H1 (cell line): ENCODE data around the gene HS6ST3. TPM values are rescaled to one million over a fixed set of nuclear protein-coding genes. Genes with fewer than 3 reads are reported as not detected.

ENCODE experiments used
- CTCF ChIA-PET: fragments of 300-600 bp; sonication (Branson Sonifier 250); formaldehyde crosslinking; loops from one replicate; lab custom pipeline; 2021; ENCODE audit not compliant: partially characterized antibody; lab: Charles Lee
- POLR2A ChIA-PET: fragments of 300-600 bp; sonication (Branson Sonifier 250); formaldehyde crosslinking; loops from one replicate; lab custom pipeline; 2021; ENCODE audit warnings: inconsistent platforms; ENCODE audit not compliant: partially characterized antibody; lab: Charles Lee
- DNase-seq, 2 experiments: peaks; one replicate each; pipeline versions ENCODE4 v3.0.0 to v3.0.0-alpha.2; 2010 to 2022; ENCODE audit warnings: low spot score in 2 of 2, low read depth in 1 of 2, mixed read lengths in 1 of 2
- FAIRE-seq: peaks from 2 replicates; lab custom pipeline; 2011; peaks lifted over from hg19 to GRCh38; lab: Jason Lieb, UNC
- H2AFZ ChIP-seq: 2 replicates; pipeline ENCODE4 v1.8.1; 2012; ENCODE audit warnings: low read length, inconsistent platforms
- H2AK5ac ChIP-seq: 2 replicates; pipeline ENCODE4 v1.6.1; 2013; ENCODE audit warnings: low read depth, low read length
- H2BK120ac ChIP-seq: replicated peaks from 2 replicates; pipeline ENCODE3; 2013; ENCODE audit warnings: low read depth, low read length, inconsistent platforms
- H2BK12ac ChIP-seq: 2 replicates; pipeline ENCODE4 v1.6.1; 2013; ENCODE audit warnings: low read depth, low read length
- H2BK15ac ChIP-seq: 2 replicates; pipeline ENCODE4 v1.6.1; 2013; ENCODE audit warnings: low read length
- H2BK20ac ChIP-seq: 2 replicates; pipeline ENCODE4 v1.6.1; 2013; ENCODE audit warnings: low read length
- H2BK5ac ChIP-seq: 2 replicates; pipeline ENCODE4 v1.6.1; 2013; ENCODE audit warnings: low read depth, low read length
- H3K14ac ChIP-seq: 2 replicates; pipeline ENCODE4 v1.6.1; 2013; ENCODE audit warnings: inconsistent platforms; ENCODE audit not compliant: insufficient read length
- H3K18ac ChIP-seq: 2 replicates; pipeline ENCODE4 v1.6.1; 2013; ENCODE audit warnings: low read length; ENCODE audit errors: extremely low read depth
- H3K23ac ChIP-seq: 2 replicates; pipeline ENCODE4 v1.6.1; 2013; ENCODE audit warnings: inconsistent platforms; ENCODE audit not compliant: insufficient read length
- H3K23me2 ChIP-seq: 2 replicates; pipeline ENCODE4 v1.6.1; 2013; ENCODE audit warnings: low read depth, low read length
- H3K27ac ChIP-seq: 2 replicates; pipeline ENCODE4 v1.6.1; 2011; ENCODE audit warnings: low read depth, low read length, inconsistent platforms
- H3K27me3 ChIP-seq, 4 experiments: replicated peaks in 1 of 4; 1 replicate in 1 of 4; 2 replicates in 3 of 4; pipeline versions ENCODE4 v1.6.1 to v1.8.1; 2011 to 2013; ENCODE audit warnings: low read length in 3 of 4, mild to moderate bottlenecking in 3 of 4, inconsistent platforms in 2 of 4, mixed read lengths in 2 of 4, moderate library complexity in 1 of 4; ENCODE audit not compliant: control insufficient read depth in 3 of 4, insufficient read depth in 3 of 4; ENCODE audit errors: extremely low read depth in 1 of 4
- H3K36me3 ChIP-seq, 4 experiments: 2 replicates each; pipeline versions ENCODE4 v1.6.1 to v1.8.1; 2011 to 2013; ENCODE audit warnings: mild to moderate bottlenecking in 4 of 4, low read length in 3 of 4, moderate library complexity in 2 of 4, control low read depth in 1 of 4, inconsistent platforms in 1 of 4; ENCODE audit not compliant: insufficient read depth in 4 of 4, control insufficient read depth in 2 of 4
- H3K4ac ChIP-seq: replicated peaks from 2 replicates; pipeline ENCODE3; 2013; ENCODE audit warnings: low read length, low read depth, mixed read lengths, inconsistent platforms; ENCODE audit not compliant: insufficient read length
- H3K4me1 ChIP-seq, 4 experiments: replicated peaks in 1 of 4; 1 replicate in 1 of 4; 2 replicates in 3 of 4; pipeline versions ENCODE4 v1.6.1 to v1.8.1; 2011 to 2013; ENCODE audit warnings: low read length in 3 of 4, inconsistent platforms in 2 of 4, mixed read lengths in 1 of 4; ENCODE audit not compliant: insufficient read depth in 4 of 4, control insufficient read depth in 3 of 4
- H3K4me2 ChIP-seq, 2 experiments: 2 replicates each; pipeline versions ENCODE4 v1.6.1 to v1.8.1; 2011 to 2013; ENCODE audit warnings: low read depth in 2 of 2, low read length in 2 of 2, control low read depth in 1 of 2, inconsistent platforms in 1 of 2, mild to moderate bottlenecking in 1 of 2; ENCODE audit not compliant: insufficient read depth in 1 of 2
- H3K4me3 ChIP-seq, 4 experiments: fragments of 200-600, 300-600 bp in 1 of 4; sonication (generic), shearing (Covaris generic), sonication (Bioruptor Twin) in 1 of 4; 2 replicates each; pipeline versions ENCODE4 v1.5.1 to v1.8.1; 2011 to 2016; ENCODE audit warnings: low read length in 4 of 4, low read depth in 3 of 4, control low read depth in 2 of 4, inconsistent platforms in 2 of 4, mild to moderate bottlenecking in 2 of 4, mixed read lengths in 1 of 4, moderate library complexity in 1 of 4; ENCODE audit not compliant: insufficient read depth in 2 of 4; ENCODE audit errors: extremely low read depth in 1 of 4
- H3K56ac ChIP-seq: replicated peaks from 2 replicates; pipeline ENCODE3; 2013; ENCODE audit warnings: low read depth, mild to moderate bottlenecking, mixed read lengths, low read length, inconsistent platforms; ENCODE audit not compliant: insufficient read length
- H3K79me1 ChIP-seq: 2 replicates; pipeline ENCODE4 v1.6.1; 2013; ENCODE audit warnings: low read depth, low read length, control low read depth
- H3K79me2 ChIP-seq, 2 experiments: 2 replicates each; pipeline versions ENCODE4 v1.6.1 to v1.8.1; 2012 to 2013; ENCODE audit warnings: low read length in 2 of 2, mild to moderate bottlenecking in 2 of 2, inconsistent platforms in 1 of 2; ENCODE audit not compliant: insufficient read depth in 2 of 2, control insufficient read depth in 1 of 2
- H3K9ac ChIP-seq, 4 experiments: replicated peaks in 1 of 4; 1 replicate in 1 of 4; 2 replicates in 3 of 4; pipeline versions ENCODE4 v1.6.1 to v1.8.1; 2011 to 2013; ENCODE audit warnings: low read depth in 3 of 4, low read length in 3 of 4, control low read depth in 2 of 4, mild to moderate bottlenecking in 2 of 4, moderate library complexity in 2 of 4, inconsistent platforms in 1 of 4; ENCODE audit errors: extremely low read depth in 1 of 4
- H3K9me3 ChIP-seq, 2 experiments: 2 replicates each; pipeline versions ENCODE4 v1.6.1 to v1.8.1; 2012 to 2013; ENCODE audit warnings: mild to moderate bottlenecking in 2 of 2, moderate library complexity in 2 of 2, control low read depth in 1 of 2, inconsistent platforms in 1 of 2, low read depth in 1 of 2, low read length in 1 of 2, mixed read lengths in 1 of 2; ENCODE audit not compliant: insufficient read depth in 2 of 2
- H4K20me1 ChIP-seq, 2 experiments: replicated peaks in 1 of 2; 2 replicates each; pipeline versions ENCODE3 to v1.8.1; 2011 to 2013; ENCODE audit warnings: inconsistent platforms in 2 of 2, low read length in 2 of 2, mild to moderate bottlenecking in 1 of 2; ENCODE audit not compliant: insufficient read depth in 2 of 2, control insufficient read depth in 1 of 2
- H4K5ac ChIP-seq: 2 replicates; pipeline ENCODE4 v1.6.1; 2013; ENCODE audit warnings: low read length, low read depth, mixed read lengths, inconsistent platforms; ENCODE audit not compliant: insufficient read length
- H4K8ac ChIP-seq: 2 replicates; pipeline ENCODE4 v1.8.0; 2013; ENCODE audit warnings: mild to moderate bottlenecking, moderate library complexity, low read length, inconsistent platforms; ENCODE audit not compliant: insufficient read depth; ENCODE audit errors: extremely low read depth
- H4K91ac ChIP-seq: replicated peaks from 2 replicates; pipeline ENCODE3; 2013; ENCODE audit warnings: low read length, mixed read lengths, inconsistent platforms; ENCODE audit not compliant: insufficient read length
- CHD2 ChIP-seq: IDR thresholded peaks from 2 replicates; pipeline ENCODE4 v1.6.1; 2012; ENCODE audit warnings: low read length, improper control_type of control experiment
- FOSL1 ChIP-seq: IDR thresholded peaks from 2 replicates; pipeline ENCODE4 v1.6.1; 2011; ENCODE audit warnings: mild to moderate bottlenecking, low read depth, low read length, moderate library complexity; ENCODE audit not compliant: insufficient read depth
- KDM4A ChIP-seq: IDR thresholded peaks from one replicate; pipeline ENCODE4 v1.7.1; 2012; ENCODE audit warnings: low read depth, mild to moderate bottlenecking, moderate library complexity, low read length, inconsistent platforms; ENCODE audit not compliant: severe bottlenecking
- POLR2A ChIP-seq, 2 experiments: IDR thresholded peaks; 1 replicate in 1 of 2; 2 replicates in 1 of 2; pipeline ENCODE4 v1.6.1; 2011; ENCODE audit warnings: low read depth in 2 of 2, low read length in 2 of 2, mild to moderate bottlenecking in 2 of 2; ENCODE audit errors: control extremely low read depth in 1 of 2
- WGBS, 2 experiments: shearing (Covaris generic) in 1 of 2; methylation state at CpG; one replicate each; pipeline versions ENCODE4 v1.1.6 to v1.1.7; 2013 to 2015; ENCODE audit warnings: low lambda C conversion rate in 2 of 2, mixed read lengths in 2 of 2, inconsistent platforms in 1 of 2, low coverage in 1 of 2, missing lambda C conversion rate in 1 of 2; ENCODE audit not compliant: insufficient replicate concordance in 2 of 2, insufficient coverage in 1 of 2, insufficient read length in 1 of 2; ENCODE audit errors: extremely low coverage in 1 of 2, missing lambda C conversion rate in 1 of 2; 5-methylcytosine and 5-hydroxymethylcytosine counted together
- polyA plus RNA-seq, 7 experiments: library from polyadenylated mRNA; depleted of rRNA in 3 of 7; stranded (reverse) in 5 of 7; unstranded in 2 of 7; fragments of >200 nt in 5 of 7; fragments of 200-250 nt in 2 of 7; gene quantifications; 1 replicate in 5 of 7; 2 replicates in 1 of 7; 4 replicates in 1 of 7; pipeline versions ENCODE4 v1.2.1 to v1.2.3, GENCODE V29; 2011 to 2013; ENCODE audit warnings: missing spikeins in 2 of 7, mixed read lengths in 2 of 7
- total RNA-seq: library from RNA; stranded (reverse); fragmentation: NEBNext Ultra II Directional; extraction: Animal tissue kit (Norgen Biotek cat#: 25700); gene quantifications from 2 replicates; pipeline ENCODE4 v1.2.1, GENCODE V29; 2021
- TF ChIP-seq, protein P1 (sequence below): IDR thresholded peaks from 2 replicates; pipeline ENCODE4 v1.6.1; 2011; ENCODE audit warnings: low read length, improper control_type of control experiment

The HS6ST3 gene
- total and polyA plus RNA-seq, 2 of the 8 experiments (the other 6 are each of a cell fraction or from before 2014, with no cell fraction given) = 0.45 to 1.2 TPM

GRCh38 chr13:96191367-96191766 lies 101.5 kb downstream of the HS6ST3 start:
- Histone ChIP-seq H2BK20ac (no peak overlapping the region), H3K9me3 (no peaks in the 10 kb centered on the region)
- TF ChIP-seq, protein P1, sequence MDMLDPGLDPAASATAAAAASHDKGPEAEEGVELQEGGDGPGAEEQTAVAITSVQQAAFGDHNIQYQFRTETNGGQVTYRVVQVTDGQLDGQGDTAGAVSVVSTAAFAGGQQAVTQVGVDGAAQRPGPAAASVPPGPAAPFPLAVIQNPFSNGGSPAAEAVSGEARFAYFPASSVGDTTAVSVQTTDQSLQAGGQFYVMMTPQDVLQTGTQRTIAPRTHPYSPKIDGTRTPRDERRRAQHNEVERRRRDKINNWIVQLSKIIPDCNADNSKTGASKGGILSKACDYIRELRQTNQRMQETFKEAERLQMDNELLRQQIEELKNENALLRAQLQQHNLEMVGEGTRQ = no peak
- TF ChIP-seq KDM4A = no peak
- no peak for TF ChIP-seq POLR2A (IDR thresholded peaks at IDR 0.05; ENCODE audit: control extremely low read depth in 1 of 2, low read depth in 2 of 2, low read length in 2 of 2)
- TF ChIP-seq FOSL1 = no peak
- no peak for TF ChIP-seq CHD2
- TF ChIP-seq, all 59 proteins: peak for 0
- Histone ChIP-seq H2BK120ac (no peak overlapping the region), H2BK5ac (no peak overlapping the region), H3K56ac (no peak overlapping the region), H4K20me1 (no peaks in the 10 kb centered on the region), H3K4me1 (no peaks in the 10 kb centered on the region), H3K79me2 (no peaks in the 10 kb centered on the region), H4K91ac (no peak overlapping the region), H3K36me3 (no peaks in the 10 kb centered on the region), H2AK5ac (no peak overlapping the region), H4K5ac (no peak overlapping the region), H2AFZ (no peak overlapping the region), H3K14ac (no peak overlapping the region), H3K4me3 (no peak overlapping the region), H3K18ac (no peak overlapping the region), H3K79me1 (no peaks in the 10 kb centered on the region), H3K23ac (no peak overlapping the region), H3K4ac (no peak overlapping the region), H3K23me2 (no peaks in the 10 kb centered on the region), H3K9ac (no peak overlapping the region), H3K4me2 (no peak overlapping the region), H2BK12ac (no peak overlapping the region), H3K27me3 (no peaks in the 10 kb centered on the region), H2BK15ac (no peak overlapping the region), H4K8ac (no peak overlapping the region), H3K27ac (no peak overlapping the region)
- DNase-seq (no peak), FAIRE-seq (no peak)
- 92% methylated on average over 3 of the region's 3 CpGs; no CpG with 5 or more reads in 1 of the 2 experiments for WGBS, 2 experiments
- POLR2A ChIA-PET = no interaction called here
- CTCF ChIA-PET = interaction anchor here (1.5 kb wide), 1 partner anchor 626 kb away, joined by 3 read pairs; no protein-coding TSS in a partner anchor
